Hepatocyte (in vitro differentiated cells): ENCODE measurements around the gene VIPAS39.

ENCODE experiments used
- EZH2 ChIP-seq: fragments of 200-600 bp; sonication (generic); IDR thresholded peaks from 2 replicates; pipeline ENCODE4 v1.6.1; 2016; ENCODE audit warnings: antibody characterized with exemption, mild to moderate bottlenecking, borderline replicate concordance
- TF ChIP-seq, protein P1 (sequence below): fragments of 200-600 bp; sonication (generic); IDR thresholded peaks from 2 replicates; pipeline ENCODE4 v1.5.1; 2016; ENCODE audit warnings: antibody characterized with exemption, mild to moderate bottlenecking; ENCODE audit not compliant: poor library complexity

DNA sequence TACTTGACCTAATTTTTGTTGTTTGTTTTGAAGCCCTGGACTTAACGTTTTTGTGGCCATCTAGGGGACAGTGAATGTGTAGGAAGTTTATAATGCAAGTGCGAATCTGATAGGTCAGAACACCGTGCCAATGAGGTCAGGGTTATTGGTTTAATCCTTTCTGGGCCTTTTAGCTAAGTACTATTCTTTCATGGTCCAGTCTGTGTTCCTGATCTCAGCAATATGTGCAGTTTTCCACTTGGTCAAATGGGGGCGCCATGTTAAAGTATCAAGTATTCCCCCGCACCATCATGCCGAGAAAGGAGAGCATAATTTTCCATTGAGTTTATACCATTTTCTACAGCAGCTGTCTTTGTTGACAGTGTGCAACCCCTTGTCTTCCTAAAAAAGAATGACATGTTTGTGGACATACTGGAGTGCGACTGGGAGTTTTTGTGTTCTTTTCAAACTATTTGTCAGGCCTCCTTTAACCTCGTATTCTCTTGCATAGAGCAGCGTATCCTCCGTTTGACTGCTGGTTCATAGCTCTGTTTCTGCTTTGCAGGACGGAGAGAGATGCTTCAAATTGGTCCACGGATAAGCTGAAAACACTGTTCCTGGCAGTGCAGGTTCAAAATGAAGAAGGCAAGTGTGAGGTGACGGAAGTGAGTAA, 1.8 kb upstream of the VIPAS39 start:
- TF ChIP-seq EZH2, result no peak
- TF ChIP-seq, protein P1, sequence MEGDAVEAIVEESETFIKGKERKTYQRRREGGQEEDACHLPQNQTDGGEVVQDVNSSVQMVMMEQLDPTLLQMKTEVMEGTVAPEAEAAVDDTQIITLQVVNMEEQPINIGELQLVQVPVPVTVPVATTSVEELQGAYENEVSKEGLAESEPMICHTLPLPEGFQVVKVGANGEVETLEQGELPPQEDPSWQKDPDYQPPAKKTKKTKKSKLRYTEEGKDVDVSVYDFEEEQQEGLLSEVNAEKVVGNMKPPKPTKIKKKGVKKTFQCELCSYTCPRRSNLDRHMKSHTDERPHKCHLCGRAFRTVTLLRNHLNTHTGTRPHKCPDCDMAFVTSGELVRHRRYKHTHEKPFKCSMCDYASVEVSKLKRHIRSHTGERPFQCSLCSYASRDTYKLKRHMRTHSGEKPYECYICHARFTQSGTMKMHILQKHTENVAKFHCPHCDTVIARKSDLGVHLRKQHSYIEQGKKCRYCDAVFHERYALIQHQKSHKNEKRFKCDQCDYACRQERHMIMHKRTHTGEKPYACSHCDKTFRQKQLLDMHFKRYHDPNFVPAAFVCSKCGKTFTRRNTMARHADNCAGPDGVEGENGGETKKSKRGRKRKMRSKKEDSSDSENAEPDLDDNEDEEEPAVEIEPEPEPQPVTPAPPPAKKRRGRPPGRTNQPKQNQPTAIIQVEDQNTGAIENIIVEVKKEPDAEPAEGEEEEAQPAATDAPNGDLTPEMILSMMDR, result peak; percentile 70
